SW480 (cell line): Measurements from ENCODE around the gene COA7.

ENCODE experiments used
- DNase-seq: peaks from one replicate; pipeline ENCODE4 v3.0.0-alpha.2; 2016; ENCODE audit warnings: low spot score

Gene COA7

DNA sequence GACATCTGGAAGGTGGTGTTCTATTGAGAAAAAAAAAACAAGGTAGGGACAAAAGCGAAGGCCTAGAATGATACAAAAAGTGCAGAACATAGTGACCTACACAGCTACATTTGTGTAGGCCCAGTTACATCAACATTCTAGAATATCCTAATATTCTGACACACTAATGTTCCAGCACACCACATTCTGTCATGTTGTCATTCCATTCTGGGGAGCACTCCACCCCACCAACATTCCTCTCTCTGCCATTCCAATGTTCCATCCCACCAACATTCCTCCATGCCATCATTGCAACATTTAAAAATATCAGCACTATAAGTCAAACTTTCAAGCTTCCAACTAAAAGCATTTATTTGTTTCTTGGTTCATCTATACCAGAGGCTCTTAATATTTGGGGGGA lies 28.5 kb downstream of the COA7 start:
- DNase-seq: no peak

DNA sequence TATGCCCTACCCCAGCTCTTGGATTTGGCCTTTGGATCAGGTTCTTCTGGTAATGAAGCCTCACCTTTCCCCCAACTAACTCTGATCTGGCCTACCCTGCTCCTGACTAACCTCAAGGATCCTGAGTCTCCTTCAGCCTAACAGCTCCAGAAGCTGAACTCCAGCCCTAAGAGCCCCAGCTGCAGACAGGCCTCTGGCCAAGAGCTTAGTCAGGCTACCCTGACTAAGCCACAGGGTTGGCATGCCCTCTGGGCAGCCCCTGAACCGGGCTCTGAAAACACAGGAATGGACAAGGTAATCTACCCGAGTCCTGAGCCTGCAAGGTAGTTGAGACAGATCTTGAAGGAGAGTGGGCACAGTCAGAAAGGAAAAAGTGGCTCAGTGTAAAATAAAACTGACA lies 29.4 kb downstream of the COA7 start:
- DNase-seq: no peak

- DNase-seq: no peak
These were observed 30.2 kb downstream of the COA7 start for GRCh38 chr1:52667984-52668383.

DNA sequence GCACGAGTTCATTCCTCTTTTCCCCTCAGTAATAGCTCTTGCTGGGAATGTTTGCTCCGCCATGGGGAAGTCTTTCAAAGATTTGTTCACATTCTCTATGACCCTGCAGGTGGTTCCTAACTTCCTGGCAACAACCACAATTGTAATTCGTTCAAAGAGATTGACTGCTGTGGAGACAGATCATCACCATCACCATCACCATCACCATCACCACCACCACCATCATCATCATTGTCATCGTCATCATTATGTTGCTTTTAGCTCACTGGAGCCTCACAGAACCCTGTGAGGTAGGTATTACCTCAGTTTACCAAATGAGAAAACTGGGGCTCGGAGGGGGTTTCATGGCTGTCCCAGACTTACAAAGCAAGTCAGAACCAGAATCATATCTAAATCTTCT lies 30.9 kb downstream of the COA7 start:
- DNase-seq: no peak

GRCh38 chr1:52665006-52665941 lies 32.9 kb downstream of the COA7 start:
- no peak for DNase-seq

GRCh38 chr1:52663716-52664115 lies 34.4 kb downstream of the COA7 start:
- DNase-seq: no peak

GRCh38 chr1:52662645-52663313 lies 35.4 kb downstream of the COA7 start:
- no peak for DNase-seq

DNA sequence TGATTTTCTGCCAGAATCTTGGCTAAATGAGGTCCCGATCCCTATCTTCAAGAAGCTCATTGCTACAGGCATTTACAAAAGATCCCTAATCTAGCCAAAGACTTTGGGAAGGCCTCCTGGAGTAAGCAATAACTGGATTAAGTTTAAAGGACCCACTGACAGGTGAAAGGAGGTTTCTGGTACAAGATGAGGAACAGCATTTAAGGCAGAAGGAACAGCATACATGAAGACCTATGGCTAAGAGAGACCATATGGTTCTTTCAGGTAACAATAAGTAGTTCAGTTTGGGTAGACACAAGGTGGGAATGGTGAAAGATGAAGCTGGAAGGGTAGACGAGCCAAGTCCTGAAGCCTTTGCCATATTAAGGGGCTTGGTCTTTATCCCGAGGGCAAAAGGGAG lies 37.3 kb downstream of the COA7 start:
- no peak for DNase-seq

GRCh38 chr1:52659851-52660596 lies 38.1 kb downstream of the COA7 start:
- no peak for DNase-seq

DNA sequence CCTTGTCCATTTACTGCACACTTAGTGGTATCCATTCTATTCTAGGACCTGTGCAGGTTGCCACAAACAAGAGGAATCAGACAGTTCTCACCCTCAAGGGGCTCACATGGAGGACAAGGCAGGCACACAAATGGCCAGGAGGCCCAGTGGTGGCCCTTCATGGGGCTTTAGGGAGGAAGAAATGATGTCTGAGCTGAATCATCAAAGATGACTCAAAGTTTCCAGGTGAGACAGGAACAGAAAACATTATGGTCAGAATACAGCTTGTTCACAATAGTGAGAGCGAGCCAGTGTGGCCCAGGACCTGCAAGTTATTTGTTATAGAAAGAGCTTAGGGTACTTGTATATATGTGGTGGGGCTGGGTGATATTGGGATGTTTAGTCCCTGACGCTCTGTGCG lies 38.8 kb downstream of the COA7 start:
- DNase-seq: peak; percentile 17

DNA sequence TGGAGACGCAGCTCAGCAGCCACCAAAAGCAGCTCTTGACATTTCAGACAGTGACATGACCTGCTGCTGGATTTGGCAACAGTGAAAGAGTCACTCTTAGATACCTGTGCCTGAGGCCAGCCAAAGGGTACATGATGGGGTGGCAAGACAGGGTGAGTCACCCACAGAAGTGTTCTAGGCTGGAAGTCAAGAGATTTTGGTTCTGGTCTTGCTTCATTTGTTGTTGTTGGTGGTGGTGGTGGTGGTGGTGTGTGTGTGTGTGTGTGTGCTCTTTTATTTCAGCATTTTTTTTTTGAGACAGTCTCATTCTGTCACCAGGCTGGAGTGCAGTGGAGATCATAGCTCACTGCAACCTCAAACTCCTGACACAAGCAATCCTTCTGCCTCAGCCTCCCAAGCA lies 39.4 kb downstream of the COA7 start:
- no peak for DNase-seq

GRCh38 chr1:52657702-52658101 lies 40.4 kb downstream of the COA7 start:
- DNase-seq: no peak

GRCh38 chr1:52654063-52654462 lies 44.1 kb downstream of the COA7 start:
- DNase-seq: no peak

DNA sequence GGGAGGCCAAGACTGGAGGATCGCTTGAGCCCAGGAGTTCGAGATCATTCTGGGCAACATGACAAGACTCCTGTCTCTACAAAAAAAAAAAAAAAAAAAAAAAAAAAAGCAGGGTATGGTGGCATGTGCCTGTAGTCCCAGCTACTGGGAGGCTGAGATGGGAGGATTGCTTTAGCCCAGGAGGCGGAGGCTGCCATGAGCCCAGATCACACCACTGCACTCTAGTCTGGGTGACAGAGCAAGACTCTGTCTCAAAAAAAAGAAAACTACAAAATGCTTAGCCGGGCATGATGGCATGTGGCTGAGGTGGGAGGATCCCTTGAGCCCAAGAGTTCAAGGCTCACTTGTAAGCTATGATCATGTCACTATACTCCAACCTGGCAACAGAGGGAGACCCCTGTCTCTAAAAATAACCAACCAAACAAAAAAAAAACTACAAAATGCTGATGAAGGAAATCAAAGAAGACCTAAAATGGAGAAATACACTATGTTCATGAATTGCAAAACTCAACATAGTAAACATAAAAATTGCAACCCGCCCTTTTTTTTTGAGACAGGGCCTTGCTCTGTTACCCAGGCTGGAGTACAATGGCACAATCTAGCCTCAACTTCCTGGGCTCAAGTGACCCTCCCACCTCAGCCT lies 44.8 kb downstream of the COA7 start:
- no peak for DNase-seq

GRCh38 chr1:52651904-52652303 lies 46.2 kb downstream of the COA7 start:
- peak; percentile 19 for DNase-seq

DNA sequence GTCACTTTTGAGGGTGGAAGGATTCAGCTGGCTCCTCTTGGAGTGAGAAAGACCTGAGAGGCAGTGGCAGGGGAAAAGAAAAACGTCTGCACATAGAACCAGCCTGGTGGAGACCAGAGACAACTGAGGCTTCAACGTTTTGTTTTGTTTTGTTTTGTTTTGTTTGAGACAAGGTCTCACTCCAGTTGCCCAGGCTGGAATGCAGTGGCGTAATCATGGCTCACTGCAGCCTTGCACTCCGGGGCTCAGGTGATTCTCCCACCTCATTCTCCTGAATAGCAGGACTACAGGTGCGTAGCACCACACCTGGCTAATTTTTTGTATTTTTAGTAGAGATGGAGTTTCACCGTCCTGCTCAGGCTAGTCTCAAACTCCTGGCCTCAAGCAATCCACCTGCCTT lies 52.9 kb downstream of the COA7 start:
- DNase-seq: no peak

GRCh38 chr1:52641307-52641706 lies 56.8 kb downstream of the COA7 start:
- no peak for DNase-seq

- no peak for DNase-seq
These were observed 57.5 kb downstream of the COA7 start for GRCh38 chr1:52640697-52641096.

DNA sequence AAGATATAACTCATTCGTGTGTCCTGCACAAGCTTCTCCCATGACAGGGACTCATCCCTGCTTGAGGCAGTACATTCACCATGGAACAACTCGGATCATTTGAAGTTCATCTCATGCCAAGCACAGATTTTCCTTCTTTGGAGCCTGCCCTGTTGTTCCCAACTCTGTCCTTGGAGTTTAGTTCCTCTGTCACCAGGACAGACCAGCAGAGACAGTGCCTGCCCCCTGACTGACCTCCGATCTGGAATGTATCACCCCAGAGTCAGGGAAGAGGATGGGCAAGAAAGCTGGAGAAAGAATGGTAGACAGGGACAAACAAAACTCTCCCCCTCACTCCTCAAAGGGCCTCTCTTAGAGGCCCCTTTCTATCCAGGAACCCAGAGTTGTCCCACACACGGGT lies 60.2 kb downstream of the COA7 start:
- no peak for DNase-seq

DNA sequence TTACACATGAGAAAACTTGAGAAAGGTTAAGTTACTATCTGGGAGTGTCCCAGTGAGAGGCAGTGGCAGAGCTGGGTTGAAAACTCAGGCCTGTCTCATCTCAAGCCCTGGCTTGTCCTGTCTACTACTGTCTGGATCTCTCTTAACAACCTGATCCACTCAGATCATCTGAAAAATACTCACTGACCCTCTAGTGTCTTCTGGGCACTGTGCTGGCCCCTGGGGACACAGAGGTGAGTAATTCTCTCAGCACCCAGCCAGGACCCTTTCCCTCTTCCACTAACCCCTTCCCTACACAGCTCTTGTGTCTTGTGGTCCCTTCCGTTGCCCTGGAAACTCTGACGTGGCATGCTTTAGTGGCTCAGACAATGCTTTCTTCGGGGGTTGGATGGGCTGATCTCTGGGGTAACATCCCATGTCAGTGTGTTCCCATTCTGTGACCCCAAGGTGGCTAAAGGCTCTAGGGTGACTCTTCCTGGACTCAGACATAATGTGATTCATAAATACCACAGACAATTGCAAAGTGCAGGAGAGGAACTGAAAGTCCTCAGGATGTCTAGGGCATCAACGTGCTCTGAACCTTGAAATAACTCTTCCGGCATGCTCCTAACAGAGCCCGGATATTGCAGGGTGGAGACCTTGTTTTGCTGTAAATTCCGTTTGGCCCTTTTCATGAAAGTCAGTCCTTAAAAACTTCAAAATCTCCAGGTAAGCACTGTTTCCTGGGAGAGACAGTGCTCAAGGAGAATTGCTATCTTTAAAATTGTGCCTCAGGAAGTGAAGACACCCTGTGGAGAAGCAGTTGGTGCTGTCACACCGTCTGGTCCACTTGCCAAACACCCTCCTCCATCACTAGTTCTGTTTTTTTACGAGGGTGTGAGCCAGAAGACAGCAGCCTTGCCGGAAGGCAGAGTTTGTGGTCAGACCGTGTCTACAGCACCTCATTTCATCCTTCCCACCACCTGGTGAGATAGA lies 61.1 kb downstream of the COA7 start:
- no peak for DNase-seq
